CD8-positive, alpha-beta memory T cell (primary cell): Measurements from ENCODE around the gene DERL3. TPM values are rescaled to one million over a fixed set of nuclear protein-coding genes. Genes with fewer than 3 reads are reported as not detected.

ENCODE experiments used
- CTCF ChIA-PET: fragments of 350-600 bp; sonication (Branson Sonifier 250); formaldehyde crosslinking; loops from one replicate; lab custom pipeline; 2021; ENCODE audit warnings: antibody characterized with exemption; lab: Charles Lee
- POLR2A ChIA-PET: fragments of 350-600 bp; sonication (Branson Sonifier 250); formaldehyde crosslinking; loops from one replicate; lab custom pipeline; 2021; ENCODE audit warnings: antibody characterized with exemption; lab: Charles Lee
- DNase-seq, 5 donors: peaks; one replicate each; pipeline versions ENCODE4 v3.0.0 to v3.0.0-alpha.2; 2020 to 2022; ENCODE audit warnings: mixed read lengths in 1 of 5
- H3K27ac ChIP-seq: one replicate; pipeline ENCODE4 v1.7.0; 2013; ENCODE audit warnings: low read depth, mild to moderate bottlenecking, low read length, moderate library complexity
- H3K27me3 ChIP-seq: 2 replicates; pipeline ENCODE4 v1.7.0; 2013; ENCODE audit warnings: low read length, mild to moderate bottlenecking; ENCODE audit not compliant: insufficient read depth, poor library complexity, severe bottlenecking
- H3K36me3 ChIP-seq: 2 replicates; pipeline ENCODE4 v1.7.0; 2013; ENCODE audit warnings: mild to moderate bottlenecking, low read length, moderate library complexity; ENCODE audit not compliant: insufficient read depth
- H3K4me1 ChIP-seq: 2 replicates; pipeline ENCODE4 v1.7.0; 2013; ENCODE audit warnings: mild to moderate bottlenecking, low read length, moderate library complexity; ENCODE audit not compliant: insufficient read depth
- H3K4me3 ChIP-seq: 2 replicates; pipeline ENCODE4 v1.7.0; 2013; ENCODE audit warnings: mild to moderate bottlenecking, low read length
- H3K9me3 ChIP-seq: 2 replicates; pipeline ENCODE4 v1.7.0; 2013; ENCODE audit warnings: mild to moderate bottlenecking, low read length
- H3K27ac Mint-ChIP-seq, 8 donors: one replicate each; pipeline ENCODE4 v1.8.0; 2020 to 2021; ENCODE audit warnings: mixed read lengths in 8 of 8, mild to moderate bottlenecking in 6 of 8, inconsistent platforms in 3 of 8, moderate library complexity in 3 of 8
- H3K27me3 Mint-ChIP-seq, 2 donors: one replicate each; pipeline ENCODE4 v1.8.0; 2020 to 2021; ENCODE audit warnings: mixed read lengths in 2 of 2, mild to moderate bottlenecking in 1 of 2, moderate library complexity in 1 of 2
- H3K36me3 Mint-ChIP-seq, 3 donors: one replicate each; pipeline ENCODE4 v1.8.0; 2020 to 2021; ENCODE audit warnings: mixed read lengths in 3 of 3, inconsistent platforms in 1 of 3, mild to moderate bottlenecking in 1 of 3
- H3K4me1 Mint-ChIP-seq, 3 donors: one replicate each; pipeline ENCODE4 v1.8.0; 2020 to 2021; ENCODE audit warnings: mixed read lengths in 3 of 3, inconsistent platforms in 1 of 3, mild to moderate bottlenecking in 1 of 3
- H3K4me3 Mint-ChIP-seq, 7 donors: one replicate each; pipeline ENCODE4 v1.8.0; 2020 to 2021; ENCODE audit warnings: mixed read lengths in 7 of 7, mild to moderate bottlenecking in 6 of 7, moderate library complexity in 4 of 7, inconsistent platforms in 2 of 7
- H3K9me3 Mint-ChIP-seq, 5 donors: one replicate each; pipeline ENCODE4 v1.8.0; 2020 to 2022; ENCODE audit warnings: mixed read lengths in 5 of 5, mild to moderate bottlenecking in 3 of 5, moderate library complexity in 2 of 5, inconsistent platforms in 1 of 5
- polyA plus RNA-seq: library from polyadenylated mRNA; unstranded; fragments of 300-500 nt; fragmentation: Illumina TruSeq; gene quantifications from one replicate; pipeline ENCODE4 v1.2.3, GENCODE V29; 2021
- total RNA-seq, 2 experiments: library from RNA; stranded (reverse); gene quantifications; one replicate each; pipeline ENCODE4 v1.2.3, GENCODE V29; 2021

Gene DERL3
- total and polyA plus RNA-seq, 3 experiments from 2014 or later = 0.28 to 5.8 (median 5.4) TPM

DNA sequence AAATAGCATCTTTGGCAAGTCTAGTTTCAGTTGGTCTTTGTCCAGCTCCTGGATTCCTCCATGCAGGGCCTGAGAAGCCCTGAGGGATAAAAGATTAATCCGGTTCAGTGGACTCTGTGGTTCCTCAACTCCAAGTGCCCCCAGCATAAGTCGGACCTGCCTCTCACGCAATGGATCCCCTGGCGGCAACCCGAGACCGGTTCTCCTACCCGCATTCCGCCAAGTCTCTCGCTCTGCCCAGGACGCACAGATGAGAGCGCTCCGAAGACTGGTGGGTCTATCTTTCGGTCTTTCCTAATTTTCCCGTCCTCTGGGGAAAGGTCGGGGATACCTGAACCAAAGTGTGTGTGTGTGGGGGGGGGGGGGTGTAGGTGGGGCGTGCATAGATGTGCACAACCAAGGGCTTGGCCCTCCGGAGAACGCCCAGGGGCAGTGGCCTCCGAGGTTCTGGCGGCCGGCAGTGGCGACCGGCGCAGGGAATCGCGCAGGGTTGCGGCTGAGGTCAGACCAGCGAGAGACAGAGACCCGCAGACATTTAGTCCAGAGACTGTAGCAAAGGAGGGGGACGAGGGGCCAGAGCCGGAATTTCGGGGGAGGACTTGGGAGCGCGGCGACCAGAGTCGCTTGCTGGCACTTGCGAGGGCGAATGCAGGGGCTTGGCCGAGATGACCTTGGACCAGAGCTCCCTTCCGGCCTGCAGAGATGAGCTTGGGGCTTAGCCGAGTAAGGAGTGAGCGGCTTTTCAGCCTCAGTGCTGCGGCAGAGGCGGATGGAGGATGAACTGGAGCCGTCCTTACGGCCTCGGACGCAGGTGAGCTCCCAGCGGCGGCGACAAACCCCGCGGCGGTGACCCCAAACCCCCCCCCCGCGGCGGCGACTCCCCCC lies 18.2 kb upstream of the DERL3 start:
- peak in 1 of 5 donors; percentile 15 for DNase-seq
- H3K9me3 ChIP-seq = no peaks in the 10 kb centered on the region
- no peaks in the 10 kb centered on the region for H3K27me3 Mint-ChIP-seq
- peak overlapping the region; percentile 92 to 98 (median 94) for H3K4me3 Mint-ChIP-seq
- H3K4me1 ChIP-seq = peaks cover 17% of the 10 kb centered on the region
- H3K36me3 ChIP-seq = no peaks in the 10 kb centered on the region
- no peaks in the 10 kb centered on the region for H3K9me3 Mint-ChIP-seq
- peak overlapping the region; percentile 73 to 97 (median 90) for H3K27ac Mint-ChIP-seq
- H3K27ac ChIP-seq = peak overlapping the region; percentile 73
- H3K27me3 ChIP-seq = no peaks in the 10 kb centered on the region
- ChIA-PET POLR2A (interaction anchor here (1.0 to 1.9 kb wide), 6 partner anchors 12 to 90 kb away, joined by 3 to 30 read pairs (median 5); partner anchors contain the start of genes CHCHD10, DERL3, MIF and MMP11), CTCF (interaction anchor here (0.5 to 4.8 kb wide), 9 partner anchors 8 to 140 kb away, joined by 3 to 39 read pairs (median 3); partner anchors contain the start of genes MIF and MMP11)
- H3K4me3 ChIP-seq = peak overlapping the region; percentile 82
- peaks cover 14 to 24% (median 21%) of the 10 kb centered on the region in 3 donors for H3K4me1 Mint-ChIP-seq
- H3K36me3 Mint-ChIP-seq = peaks cover 0 to 8% (median 0%) of the 10 kb centered on the region in 3 donors

DNA sequence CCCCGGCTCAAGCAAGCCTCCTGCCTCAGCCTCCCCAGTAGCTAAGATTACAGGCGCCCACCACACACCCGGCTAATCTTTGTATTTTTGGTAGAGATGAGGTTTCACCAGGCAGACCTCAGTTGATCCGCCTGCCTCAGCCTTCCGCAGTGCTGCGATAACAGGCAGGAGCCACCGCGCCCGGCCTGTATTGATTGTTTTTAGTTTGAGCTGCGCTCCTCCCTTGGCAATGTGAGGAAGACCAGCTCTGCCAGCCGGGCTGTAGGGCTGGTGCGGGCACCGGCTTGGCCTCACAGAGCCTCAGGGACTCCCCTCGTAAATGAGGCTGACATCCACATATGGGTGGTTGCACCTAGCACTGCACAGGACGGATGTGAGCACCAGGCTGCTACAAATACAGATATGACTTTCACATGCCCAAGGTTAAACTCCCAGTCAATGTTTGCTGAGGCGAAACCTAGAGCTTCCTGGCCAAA lies 11.4 kb upstream of the DERL3 start:
- no peaks in the 10 kb centered on the region for H3K9me3 ChIP-seq
- ChIA-PET CTCF (interaction anchor here (0.6 to 3.5 kb wide), 38 partner anchors 8 to 385 kb away, joined by 3 to 39 read pairs (median 4); partner anchors contain the start of genes C22orf15, DERL3, DRICH1 and SLC2A11), POLR2A (interaction anchor here (0.6 kb wide), 1 partner anchor 44 kb away, joined by 3 read pairs; the partner anchor contains the start of gene MIF)
- H3K9me3 Mint-ChIP-seq = no peaks in the 10 kb centered on the region
- peaks cover 0 to 6% (median 0%) of the 10 kb centered on the region in 3 donors for H3K4me1 Mint-ChIP-seq
- H3K36me3 ChIP-seq = no peaks in the 10 kb centered on the region
- H3K27ac Mint-ChIP-seq = no peak overlapping the region
- no peaks in the 10 kb centered on the region for H3K27me3 ChIP-seq
- no peak overlapping the region for H3K4me3 Mint-ChIP-seq
- DNase-seq = no peak
- no peaks in the 10 kb centered on the region for H3K36me3 Mint-ChIP-seq
- no peak overlapping the region for H3K4me3 ChIP-seq
- H3K4me1 ChIP-seq = no peaks in the 10 kb centered on the region
- H3K27ac ChIP-seq = no peak overlapping the region
- no peaks in the 10 kb centered on the region for H3K27me3 Mint-ChIP-seq

DNA sequence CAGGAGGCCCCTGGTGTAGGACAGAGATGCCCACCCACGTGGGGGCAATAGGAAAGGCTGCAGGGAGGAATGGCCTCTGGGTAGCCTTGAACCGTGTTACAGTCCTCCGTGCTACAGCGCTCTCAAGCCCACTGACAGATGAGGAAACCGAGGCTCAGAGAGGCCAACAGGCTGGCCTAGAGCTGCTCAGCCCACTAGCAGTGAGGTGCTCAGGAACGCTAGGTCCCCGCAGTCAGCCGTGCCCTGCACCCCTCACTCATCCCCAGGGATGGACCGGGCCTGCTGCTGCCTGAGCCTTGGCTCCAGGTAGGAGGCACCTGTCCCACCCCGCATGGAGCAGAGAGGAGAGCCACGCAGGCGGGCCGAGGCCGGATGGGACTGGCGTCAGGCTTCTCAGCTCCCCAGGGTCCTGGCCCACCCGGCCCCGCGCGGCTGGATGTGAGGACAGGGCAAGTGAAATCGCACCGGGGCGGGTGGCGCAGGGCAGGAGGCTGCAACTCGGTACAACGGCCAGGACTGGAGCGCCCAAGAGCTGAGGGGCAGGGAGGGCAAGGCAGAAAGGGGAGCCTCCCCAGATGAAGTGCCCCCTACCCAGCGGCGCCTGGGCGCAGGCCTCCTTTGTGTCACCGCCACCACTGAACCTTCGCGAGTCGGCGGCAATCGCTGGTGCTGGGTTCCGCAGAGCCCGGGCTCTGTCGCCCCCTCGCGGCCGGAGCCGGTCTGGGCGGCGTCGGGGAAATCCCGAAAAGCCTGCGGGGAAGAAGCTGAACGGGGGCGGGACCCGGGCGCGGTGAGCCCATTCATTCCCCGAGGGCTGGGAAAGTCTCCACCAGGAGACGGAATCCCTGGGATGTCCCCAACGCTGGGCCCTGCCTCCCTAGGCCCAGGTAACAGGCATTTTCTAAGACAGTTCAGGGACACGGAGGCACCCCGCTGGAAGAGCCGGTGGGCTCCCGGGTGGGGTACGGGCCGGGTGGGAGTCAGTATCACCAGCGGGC lies 10.5 kb upstream of the DERL3 start:
- no peaks in the 10 kb centered on the region for H3K9me3 Mint-ChIP-seq
- H3K4me3 ChIP-seq = no peak overlapping the region
- CTCF ChIA-PET = interaction anchor here (0.6 to 3.5 kb wide), 37 partner anchors 9 to 384 kb away, joined by 3 to 39 read pairs (median 4); partner anchors contain the start of genes C22orf15, DERL3, DRICH1 and SLC2A11
- no peak overlapping the region for H3K27ac ChIP-seq
- H3K27me3 ChIP-seq = no peaks in the 10 kb centered on the region
- no peaks in the 10 kb centered on the region for H3K27me3 Mint-ChIP-seq
- POLR2A ChIA-PET = interaction anchor here (0.6 kb wide), 1 partner anchor 44 kb away, joined by 3 read pairs; the partner anchor contains the start of gene MIF
- peak; percentile 75 to 86 (median 82) for DNase-seq
- no peak overlapping the region for H3K27ac Mint-ChIP-seq
- H3K4me1 Mint-ChIP-seq = peaks cover 0 to 6% (median 0%) of the 10 kb centered on the region in 3 donors
- H3K4me1 ChIP-seq = no peaks in the 10 kb centered on the region
- H3K4me3 Mint-ChIP-seq = no peak overlapping the region
- no peaks in the 10 kb centered on the region for H3K36me3 ChIP-seq
- no peaks in the 10 kb centered on the region for H3K36me3 Mint-ChIP-seq
- no peaks in the 10 kb centered on the region for H3K9me3 ChIP-seq

DNA sequence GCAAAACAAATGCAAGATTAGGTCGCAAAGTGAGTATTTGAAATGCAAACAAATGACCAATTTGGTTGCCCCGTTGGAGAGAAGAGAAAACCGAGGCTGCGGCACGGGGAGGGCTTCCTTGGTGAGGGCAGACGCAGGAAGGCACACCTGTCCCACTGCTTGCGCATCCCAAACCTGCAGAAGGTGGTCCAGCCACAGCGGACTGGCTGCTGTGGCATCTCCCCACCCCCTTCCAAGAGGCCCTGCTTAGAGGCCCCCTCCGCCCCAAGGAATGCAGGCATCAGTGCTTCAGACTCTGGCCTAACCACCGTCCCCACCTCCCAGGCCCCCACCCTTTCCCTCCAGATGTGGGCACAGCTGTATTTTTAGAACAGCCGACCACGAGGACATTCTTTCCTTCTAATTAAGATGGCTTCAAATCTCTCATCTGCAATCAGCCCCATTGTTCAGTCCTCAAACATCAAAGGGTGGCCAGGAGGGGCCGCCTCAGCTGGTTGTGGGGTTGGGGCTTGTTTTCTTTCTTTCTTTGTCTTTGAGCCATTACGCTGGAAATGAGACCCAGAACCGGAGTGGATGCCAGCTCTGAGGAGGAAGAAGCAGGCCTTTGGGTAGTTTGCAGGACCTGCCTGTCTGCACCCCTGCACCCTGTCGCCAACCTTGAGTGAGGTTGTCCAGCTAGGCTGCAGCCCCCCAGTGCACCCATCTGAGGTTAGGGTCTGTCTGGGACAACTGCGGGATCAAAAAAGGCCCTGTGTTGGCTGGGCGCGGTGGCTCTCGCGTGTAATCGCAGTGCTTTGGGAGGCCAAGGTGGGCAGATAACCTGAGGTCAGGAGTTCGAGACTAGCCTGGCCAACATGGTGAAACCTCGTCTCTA lies 9.4 kb upstream of the DERL3 start:
- no peak overlapping the region for H3K27ac ChIP-seq
- Mint-ChIP-seq H3K27ac (no peak overlapping the region), H3K9me3 (no peaks in the 10 kb centered on the region), H3K27me3 (no peaks in the 10 kb centered on the region), H3K4me1 (peaks cover 0 to 6% (median 0%) of the 10 kb centered on the region in 3 donors), H3K4me3 (no peak overlapping the region), H3K36me3 (no peaks in the 10 kb centered on the region)
- no peaks in the 10 kb centered on the region for H3K9me3 ChIP-seq
- no peaks in the 10 kb centered on the region for H3K36me3 ChIP-seq
- H3K27me3 ChIP-seq = no peaks in the 10 kb centered on the region
- DNase-seq = peak in 1 of 5 donors; percentile 24
- H3K4me3 ChIP-seq = no peak overlapping the region
- POLR2A ChIA-PET = no interaction called here
- CTCF ChIA-PET = interaction anchor here (0.7 to 3.5 kb wide), 7 partner anchors 10 to 308 kb away, joined by 3 to 39 read pairs (median 4); partner anchors contain the start of genes DERL3 and SLC2A11
- H3K4me1 ChIP-seq = no peaks in the 10 kb centered on the region

DNA sequence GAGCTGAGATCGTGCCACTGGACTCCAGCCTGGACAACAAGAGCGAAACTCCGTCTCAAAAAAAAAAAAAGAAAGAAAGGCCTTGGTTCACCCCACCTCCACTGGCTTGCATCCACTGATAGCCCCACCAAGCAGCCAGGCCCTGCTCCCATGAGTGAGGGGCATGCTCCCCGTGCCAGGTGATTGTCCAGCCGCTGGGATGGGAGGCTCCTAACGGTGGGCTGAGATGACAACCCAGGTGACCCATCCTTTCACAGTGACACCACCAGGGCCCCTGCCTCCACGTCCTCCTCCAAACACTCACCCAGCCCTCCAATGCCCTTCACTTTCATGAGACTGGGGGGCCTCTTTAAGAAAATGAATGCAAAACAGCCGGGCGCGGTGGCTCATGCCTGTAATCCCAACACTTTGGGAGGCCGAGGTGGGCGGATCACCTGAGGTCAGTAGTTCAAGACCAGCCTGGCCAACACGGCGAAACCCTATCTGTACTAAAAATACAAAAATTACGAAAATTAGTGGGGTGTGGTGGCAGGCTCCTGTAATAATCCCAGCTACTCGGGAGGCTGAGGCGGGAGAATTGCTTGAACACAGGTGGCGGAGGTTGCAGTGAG lies 8.6 kb upstream of the DERL3 start:
- Histone ChIP-seq H3K4me1 (no peaks in the 10 kb centered on the region), H3K27ac (no peak overlapping the region), H3K36me3 (no peaks in the 10 kb centered on the region), H3K27me3 (no peaks in the 10 kb centered on the region), H3K9me3 (no peaks in the 10 kb centered on the region), H3K4me3 (no peak overlapping the region)
- Mint-ChIP-seq H3K27ac (no peak overlapping the region), H3K36me3 (no peaks in the 10 kb centered on the region), H3K4me3 (no peak overlapping the region), H3K9me3 (no peaks in the 10 kb centered on the region), H3K4me1 (peaks cover 0 to 6% (median 0%) of the 10 kb centered on the region in 3 donors), H3K27me3 (no peaks in the 10 kb centered on the region)
- DNase-seq = no peak
- ChIA-PET CTCF (interaction anchor here (0.7 to 3.1 kb wide), 3 partner anchors 11 to 156 kb away, joined by 3 to 39 read pairs (median 3); partner anchors contain the start of gene SLC2A11), POLR2A (no interaction called here)

DNA sequence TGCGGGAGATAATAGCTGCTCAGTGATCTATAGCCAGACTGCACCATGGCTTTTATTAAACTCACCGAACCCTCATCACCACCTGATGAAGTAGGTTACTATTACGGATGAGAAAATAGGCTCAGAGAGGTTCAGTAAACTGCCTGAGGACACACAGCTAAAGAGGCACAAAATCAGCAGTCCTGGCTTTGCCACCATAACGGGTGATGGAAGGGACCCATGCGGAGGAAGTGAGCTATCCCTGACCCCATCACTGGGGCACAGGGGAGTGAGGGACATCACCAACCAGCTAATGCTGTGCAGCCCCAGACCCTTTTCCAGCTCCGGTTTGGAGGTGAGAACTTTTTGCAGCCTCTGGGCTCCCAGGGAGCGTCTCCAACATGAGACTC lies 7.3 kb upstream of the DERL3 start:
- Mint-ChIP-seq H3K4me3 (no peak overlapping the region), H3K9me3 (no peaks in the 10 kb centered on the region), H3K27ac (no peak overlapping the region), H3K27me3 (no peaks in the 10 kb centered on the region), H3K4me1 (peaks cover 0 to 6% (median 0%) of the 10 kb centered on the region in 3 donors), H3K36me3 (no peaks in the 10 kb centered on the region)
- peak in 1 of 5 donors; percentile 36 for DNase-seq
- CTCF ChIA-PET = interaction anchor here (1.6 to 3.9 kb wide), 3 partner anchors 11 to 219 kb away, joined by 8 to 16 read pairs (median 8); partner anchors contain the start of genes CHCHD10 and SLC2A11
- H3K36me3 ChIP-seq = no peaks in the 10 kb centered on the region
- H3K4me3 ChIP-seq = no peak overlapping the region
- no peaks in the 10 kb centered on the region for H3K9me3 ChIP-seq
- POLR2A ChIA-PET = no interaction called here
- H3K27me3 ChIP-seq = no peaks in the 10 kb centered on the region
- no peak overlapping the region for H3K27ac ChIP-seq
- no peaks in the 10 kb centered on the region for H3K4me1 ChIP-seq
